ENCODE data around the gene RPL13.
"Not testable (repeated sequence)": the region's sequence is repeated elsewhere in the genome, so short reads cannot be mapped to it uniquely, and the experiment has no call there.

The RPL13 gene

GRCh38 chr16:89576153-89577054 is 15.9 kb downstream of the RPL13 start:
- no peak for DNase-seq (ENCODE audit: low read depth in 3 of 3)

GRCh38 chr16:89577055-89577759 is 16.7 kb downstream of the RPL13 start:
- no peak for DNase-seq (ENCODE audit: low read depth in 3 of 3)

- DNase-seq (ENCODE audit: low read depth in 3 of 3), result no peak
Measured at GRCh38 chr16:89579351-89579750, 18.9 kb downstream of the RPL13 start.

- DNase-seq (ENCODE audit: low read depth in 3 of 3), result no peak
Measured at GRCh38 chr16:89581045-89581695, 20.7 kb downstream of the RPL13 start.

- DNase-seq (ENCODE audit: low read depth in 3 of 3), result no peak
Measured at GRCh38 chr16:89581861-89582563, 21.5 kb downstream of the RPL13 start.

- no peak for DNase-seq (ENCODE audit: low read depth in 3 of 3)
Measured at GRCh38 chr16:89582614-89583196, 22.2 kb downstream of the RPL13 start.

- no peak for DNase-seq (ENCODE audit: low read depth in 3 of 3)
Measured at GRCh38 chr16:89583197-89583894, 22.9 kb downstream of the RPL13 start.

GRCh38 chr16:89583895-89584644 is 23.6 kb downstream of the RPL13 start:
- no peak for DNase-seq (ENCODE audit: low read depth in 3 of 3)

GRCh38 chr16:89584768-89585549 is 24.5 kb downstream of the RPL13 start:
- DNase-seq (ENCODE audit: low read depth in 3 of 3), result no peak

- no peak for DNase-seq (ENCODE audit: low read depth in 3 of 3)
Measured at GRCh38 chr16:89586218-89586617, 25.7 kb downstream of the RPL13 start.

GRCh38 chr16:89586853-89587252 is 26.4 kb downstream of the RPL13 start:
- no peak for DNase-seq (ENCODE audit: low read depth in 3 of 3)

GRCh38 chr16:89587676-89588075 is 27.2 kb downstream of the RPL13 start:
- DNase-seq (ENCODE audit: low read depth in 3 of 3), result not testable (repeated sequence)

GRCh38 chr16:89588413-89589109 is 28.1 kb downstream of the RPL13 start:
- no peak for DNase-seq (ENCODE audit: low read depth in 3 of 3)

- DNase-seq (ENCODE audit: low read depth in 3 of 3), result no peak
Measured at GRCh38 chr16:89589241-89589926, 28.9 kb downstream of the RPL13 start.

GRCh38 chr16:89593841-89594240 is 33.4 kb downstream of the RPL13 start:
- no peak for DNase-seq (ENCODE audit: low read depth in 3 of 3)

GRCh38 chr16:89595330-89596060 is 35.0 kb downstream of the RPL13 start:
- DNase-seq (ENCODE audit: low read depth in 3 of 3), result no peak

- no peak for DNase-seq (ENCODE audit: low read depth in 3 of 3)
Measured at GRCh38 chr16:89596061-89596689, 35.7 kb downstream of the RPL13 start.
